H7 (cell line): ENCODE data around the gene DENND2C. TPM values are rescaled to one million over a fixed set of nuclear protein-coding genes. Genes with fewer than 3 reads are reported as not detected.

ENCODE experiments used
- DNase-seq: peaks from one replicate; pipeline ENCODE4 v3.0.0; 2012
- H3K27me3 ChIP-seq: 2 replicates; pipeline ENCODE4 v1.6.0; 2011; ENCODE audit warnings: mild to moderate bottlenecking, low read length; ENCODE audit not compliant: control insufficient read depth, insufficient read depth
- H3K36me3 ChIP-seq: replicated peaks from 2 replicates; pipeline ENCODE4 v1.5.1; 2011; ENCODE audit warnings: low read length; ENCODE audit not compliant: control insufficient read depth, insufficient read depth
- H3K4me3 ChIP-seq: 2 replicates; pipeline ENCODE4 v1.5.1; 2011; ENCODE audit warnings: low read depth, mild to moderate bottlenecking, control low read depth, low read length, moderate library complexity; ENCODE audit not compliant: insufficient read depth
- total RNA-seq: library from RNA; depleted of rRNA; stranded (reverse); fragments of >200 nt; shearing (Covaris generic); gene quantifications from 2 replicates; pipeline ENCODE4 v1.2.3, GENCODE V29; 2014

The DENND2C gene
- total RNA-seq, 1 experiment from 2014 or later = 2.1 TPM

DNA sequence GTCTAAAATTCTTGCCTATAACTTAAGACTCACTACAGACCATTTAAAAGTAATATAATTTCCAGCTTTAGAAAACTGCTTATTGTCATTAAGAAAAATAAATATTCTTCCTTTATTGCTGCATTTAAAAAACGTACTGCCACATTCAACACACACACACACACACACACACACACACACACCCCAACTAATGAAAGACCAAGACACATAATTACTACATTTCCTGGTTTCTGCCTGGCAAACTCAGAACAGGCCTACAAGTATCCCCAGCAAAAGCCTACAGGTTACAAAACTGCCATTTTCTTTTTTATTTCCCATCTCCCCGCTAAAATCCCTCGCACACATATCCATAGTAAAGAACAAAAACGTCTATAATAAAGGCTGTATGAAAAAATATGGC lies 1.5 kb downstream of the DENND2C start:
- DNase-seq = no peak
- Histone ChIP-seq H3K36me3 (no peaks in the 10 kb centered on the region), H3K27me3 (peaks cover 14% of the 10 kb centered on the region; the same call in 1 of the 2 replicates), H3K4me3 (no peak overlapping the region)

GRCh38 chr1:114666954-114667353 lies 2.9 kb downstream of the DENND2C start:
- DNase-seq = no peak
- peaks cover 10% of the 10 kb centered on the region; the same call in 1 of the 2 replicates for H3K27me3 ChIP-seq
- H3K4me3 ChIP-seq = no peak overlapping the region
- no peaks in the 10 kb centered on the region for H3K36me3 ChIP-seq

DNA sequence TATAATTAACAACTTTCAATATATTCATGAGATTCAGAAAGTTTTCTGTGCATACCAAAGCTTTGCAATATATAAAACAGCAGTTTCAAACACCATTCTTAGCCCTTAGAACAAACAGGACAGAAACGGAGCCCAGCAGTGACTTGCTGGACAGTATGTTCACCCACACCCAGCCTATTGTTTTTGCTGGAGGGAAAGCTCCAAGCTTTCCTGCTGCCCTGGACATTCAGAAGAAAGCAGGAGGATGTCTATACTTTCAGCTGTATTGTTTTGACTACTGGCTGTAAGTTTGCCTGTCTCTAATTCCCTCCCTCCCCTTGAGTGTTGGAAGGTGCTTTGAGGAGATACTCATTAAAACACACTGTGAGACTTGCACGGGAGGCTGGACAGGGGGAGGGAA lies 9.6 kb downstream of the DENND2C start:
- Histone ChIP-seq H3K36me3 (no peaks in the 10 kb centered on the region), H3K27me3 (no peaks in the 10 kb centered on the region; the same call in 1 of the 2 replicates), H3K4me3 (no peak overlapping the region)
- no peak for DNase-seq

DNA sequence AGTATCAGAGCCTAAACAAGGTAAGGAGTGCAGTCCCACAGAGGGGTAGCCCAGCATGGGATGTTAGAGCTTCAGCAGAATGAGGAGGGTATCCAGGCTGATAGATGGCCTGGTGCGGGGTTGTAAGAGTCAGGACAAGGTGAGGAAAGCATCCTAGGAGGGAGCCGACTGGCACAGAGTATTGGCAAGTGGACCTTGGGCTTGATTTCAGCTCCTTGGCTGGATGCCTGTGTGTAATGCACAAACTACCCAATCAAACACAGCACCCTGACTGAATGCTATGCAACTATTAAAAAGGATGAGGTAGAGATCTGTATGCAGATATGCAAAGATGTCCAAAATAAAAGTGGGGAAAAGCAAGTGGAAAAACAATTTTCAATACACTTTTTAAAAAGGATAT lies 18.0 kb downstream of the DENND2C start:
- H3K4me3 ChIP-seq = no peak overlapping the region

GRCh38 chr1:114648503-114648902 lies 21.3 kb downstream of the DENND2C start:
- no peak overlapping the region for H3K4me3 ChIP-seq
- no peaks in the 10 kb centered on the region for H3K36me3 ChIP-seq
- peak; percentile 43 for DNase-seq
- no peaks in the 10 kb centered on the region for H3K27me3 ChIP-seq

More for the DNA sequence above, 18.0 kb downstream of the DENND2C start:
- H3K27me3 ChIP-seq = no peaks in the 10 kb centered on the region
- H3K36me3 ChIP-seq = no peaks in the 10 kb centered on the region
- DNase-seq = no peak

DNA sequence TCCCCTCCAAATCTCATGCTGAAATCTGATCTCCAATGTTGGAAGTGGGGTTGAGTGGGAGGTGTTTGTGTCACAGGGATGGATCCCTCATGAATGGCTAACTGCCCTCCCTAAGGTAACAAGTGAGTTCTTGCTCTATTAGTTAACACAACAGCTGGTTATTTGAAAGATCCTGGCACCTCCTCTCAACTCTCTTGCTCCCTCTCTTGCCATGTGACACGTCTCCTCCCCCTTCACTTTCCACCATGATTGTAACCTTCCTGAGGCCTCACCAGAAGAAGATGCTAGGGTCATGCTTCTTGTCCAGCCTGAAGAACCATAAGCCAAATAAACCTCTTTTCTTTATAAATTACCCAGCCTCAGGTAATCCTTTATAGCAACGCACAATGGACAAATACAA lies 28.5 kb downstream of the DENND2C start:
- DNase-seq = no peak
- no peaks in the 10 kb centered on the region for H3K36me3 ChIP-seq
- H3K27me3 ChIP-seq = no peaks in the 10 kb centered on the region
- no peak overlapping the region for H3K4me3 ChIP-seq

DNA sequence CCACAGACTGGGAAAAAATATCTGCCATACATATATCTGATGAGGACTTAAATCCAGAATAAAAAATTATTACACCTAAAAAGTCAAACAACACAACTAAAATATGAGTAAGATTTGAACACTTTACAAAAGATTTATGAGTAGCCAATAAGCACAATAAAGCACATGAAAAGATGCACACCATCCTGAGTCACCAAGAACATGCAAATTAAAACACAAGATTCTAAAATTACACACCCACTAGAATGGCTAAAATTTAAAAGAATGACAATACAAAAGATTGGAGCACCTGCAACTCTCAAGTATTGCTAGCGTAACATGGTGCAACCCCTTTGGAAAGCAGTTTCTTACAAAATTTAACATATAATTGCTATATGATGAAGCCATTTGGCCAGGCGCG lies 30.9 kb downstream of the DENND2C start:
- Histone ChIP-seq H3K27me3 (no peaks in the 10 kb centered on the region), H3K4me3 (no peak overlapping the region), H3K36me3 (no peaks in the 10 kb centered on the region)
- no peak for DNase-seq

- Histone ChIP-seq H3K36me3 (no peaks in the 10 kb centered on the region), H3K27me3 (no peaks in the 10 kb centered on the region), H3K4me3 (no peak overlapping the region)
- no peak for DNase-seq
These were observed 37.4 kb downstream of the DENND2C start for GRCh38 chr1:114632427-114632826.

DNA sequence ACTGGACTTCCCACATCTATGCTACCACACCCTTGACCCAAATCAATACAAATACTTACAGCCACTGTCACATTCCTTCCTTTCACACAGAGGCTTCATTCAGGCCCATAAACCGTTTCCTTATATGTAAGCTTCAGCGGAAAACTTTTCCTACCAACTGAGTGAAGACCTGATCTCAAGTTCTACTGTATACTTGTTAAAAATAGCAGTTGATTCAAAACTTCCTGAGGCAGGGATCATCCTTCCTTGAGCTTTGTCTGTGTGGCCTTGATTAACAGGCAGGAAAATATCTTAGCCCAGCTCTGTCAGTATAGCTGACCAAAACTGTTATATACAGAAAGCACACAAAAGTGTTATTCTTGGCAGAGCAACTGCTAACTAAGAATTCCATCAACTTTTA lies 42.7 kb downstream of the DENND2C start:
- Histone ChIP-seq H3K36me3 (no peaks in the 10 kb centered on the region), H3K27me3 (no peaks in the 10 kb centered on the region), H3K4me3 (no peak overlapping the region)
- no peak for DNase-seq

DNA sequence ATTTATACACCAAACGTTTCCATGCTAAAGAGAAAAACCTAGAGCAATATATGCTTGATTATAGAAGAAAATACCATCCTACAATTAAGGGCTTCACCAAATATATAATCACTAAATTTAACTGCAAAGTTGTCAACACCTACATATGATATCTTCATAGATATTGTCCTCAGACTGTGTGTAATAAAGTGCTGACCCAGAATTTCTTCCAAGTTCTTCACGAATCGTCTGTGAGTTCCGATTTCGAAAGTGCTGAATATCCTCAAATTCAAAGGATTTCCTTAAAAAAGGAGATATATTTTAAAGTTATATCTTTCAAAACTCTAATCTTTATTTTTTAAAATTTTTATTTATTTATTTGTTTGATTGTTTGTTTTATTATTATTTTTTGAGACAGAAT lies 46.5 kb downstream of the DENND2C start:
- Histone ChIP-seq H3K27me3 (no peaks in the 10 kb centered on the region), H3K4me3 (no peak overlapping the region), H3K36me3 (no peaks in the 10 kb centered on the region)
- no peak for DNase-seq

GRCh38 chr1:114620419-114620818 lies 49.4 kb downstream of the DENND2C start:
- no peak for DNase-seq
- Histone ChIP-seq H3K36me3 (no peaks in the 10 kb centered on the region), H3K27me3 (no peaks in the 10 kb centered on the region), H3K4me3 (no peak overlapping the region)

GRCh38 chr1:114618606-114619005 lies 51.2 kb downstream of the DENND2C start:
- no peaks in the 10 kb centered on the region for H3K36me3 ChIP-seq
- no peak overlapping the region for H3K4me3 ChIP-seq
- no peaks in the 10 kb centered on the region for H3K27me3 ChIP-seq
- DNase-seq = no peak

DNA sequence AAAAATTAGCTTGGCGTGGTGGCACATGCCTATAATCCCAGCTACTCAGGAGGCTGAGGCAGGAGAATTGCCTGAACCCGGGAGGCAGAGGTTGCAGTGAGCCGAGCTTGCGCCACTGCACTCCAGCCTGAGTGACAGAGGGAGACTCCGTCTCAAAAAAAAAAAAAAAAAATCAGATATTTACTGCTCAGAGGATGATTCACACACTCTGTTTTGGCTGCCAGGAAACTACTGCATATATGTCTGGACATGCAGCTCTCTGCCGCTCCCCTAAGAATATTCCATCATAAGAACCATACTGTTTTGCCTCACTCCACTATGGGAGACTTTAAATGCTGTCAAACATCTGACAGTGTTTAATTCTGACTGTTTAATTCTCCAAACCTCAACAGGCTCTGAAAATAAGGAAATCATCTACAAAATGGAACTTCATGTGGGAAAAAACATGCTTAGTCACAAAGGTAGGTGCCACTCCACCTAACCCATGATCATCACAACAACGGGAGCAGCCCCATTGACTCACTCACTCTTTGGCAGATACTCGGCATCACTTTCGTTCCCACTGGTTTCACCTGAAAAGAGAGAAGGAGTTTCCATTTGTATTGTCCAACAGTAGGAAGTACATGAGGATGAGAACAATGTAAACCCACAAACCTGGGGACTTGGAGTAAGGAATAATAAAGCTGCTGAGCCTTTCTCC lies 59.2 kb downstream of the DENND2C start:
- no peaks in the 10 kb centered on the region for H3K27me3 ChIP-seq
- H3K36me3 ChIP-seq = no peaks in the 10 kb centered on the region
- no peak overlapping the region for H3K4me3 ChIP-seq
- DNase-seq = no peak

DNA sequence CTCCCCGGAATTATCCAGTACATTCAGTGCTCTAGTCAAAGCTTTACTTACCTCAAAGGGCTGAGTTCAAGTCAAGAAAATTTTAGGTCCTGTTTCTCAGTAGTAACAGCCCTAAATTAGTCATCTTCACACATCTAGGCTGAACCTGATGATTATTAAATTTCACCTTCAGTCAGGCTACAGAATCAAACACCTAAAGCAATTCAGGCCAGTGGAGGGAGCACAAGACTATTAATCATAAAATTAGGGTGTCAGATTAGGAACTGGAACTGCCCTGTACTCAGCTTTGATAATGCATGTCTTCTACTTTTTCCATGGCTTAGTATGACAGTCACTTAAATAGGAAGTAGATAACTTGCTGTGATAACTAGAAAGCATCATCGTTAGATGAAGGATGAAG lies 60.0 kb downstream of the DENND2C start:
- DNase-seq = no peak
- Histone ChIP-seq H3K36me3 (no peaks in the 10 kb centered on the region), H3K4me3 (no peak overlapping the region), H3K27me3 (no peaks in the 10 kb centered on the region)

DNA sequence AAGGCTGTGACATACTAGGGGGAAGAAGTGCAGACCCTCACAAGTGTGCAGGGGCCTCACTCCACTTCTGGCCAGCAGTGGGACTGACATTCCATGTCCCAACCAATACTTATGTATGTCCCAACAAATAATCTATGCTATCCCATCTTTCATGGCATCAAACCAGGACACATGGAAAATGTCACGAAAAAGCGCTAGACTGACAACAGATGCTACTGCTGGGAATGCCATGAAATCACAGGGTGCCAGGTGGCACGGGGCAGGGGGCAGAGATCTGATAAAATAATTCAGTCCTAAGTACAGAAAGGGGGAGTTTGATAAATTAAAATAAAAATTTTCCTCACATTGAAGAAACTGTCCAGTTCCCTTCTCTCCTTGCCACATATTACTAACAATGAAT lies 60.8 kb downstream of the DENND2C start:
- Histone ChIP-seq H3K27me3 (no peaks in the 10 kb centered on the region), H3K4me3 (no peak overlapping the region), H3K36me3 (no peaks in the 10 kb centered on the region)
- DNase-seq = no peak

GRCh38 chr1:114607223-114607622 lies 62.6 kb downstream of the DENND2C start:
- no peak for DNase-seq
- Histone ChIP-seq H3K4me3 (no peak overlapping the region), H3K36me3 (no peaks in the 10 kb centered on the region), H3K27me3 (no peaks in the 10 kb centered on the region)
